GM20000 (cell line): ENCODE results near the gene CRB2.

ENCODE experiments used
- DNase-seq: peaks from one replicate; pipeline ENCODE4 v3.0.0; 2012; ENCODE audit warnings: low spot score
- CTCF ChIP-seq: IDR thresholded peaks from 2 replicates; pipeline ENCODE4 v1.5.1; 2012; ENCODE audit warnings: mild to moderate bottlenecking, control low read depth; ENCODE audit errors: extremely low read depth, missing control alignments

Gene CRB2

GRCh38 chr9:123399803-123400378 lies 43.9 kb downstream of the CRB2 start:
- DNase-seq = peak; percentile 50
- TF ChIP-seq CTCF = peak; percentile 34

- TF ChIP-seq CTCF = no peak
- no peak for DNase-seq
Measured at GRCh38 chr9:123400926-123401503, 45.0 kb downstream of the CRB2 start.

- DNase-seq = peak; percentile 61
- peak; percentile 30 for TF ChIP-seq CTCF
Measured at GRCh38 chr9:123401879-123402513, 46.0 kb downstream of the CRB2 start.

GRCh38 chr9:123402981-123403509 lies 47.0 kb downstream of the CRB2 start:
- no peak for TF ChIP-seq CTCF

GRCh38 chr9:123406016-123406415 lies 50.0 kb downstream of the CRB2 start:
- DNase-seq = no peak
- no peak for TF ChIP-seq CTCF

More at GRCh38 chr9:123402981-123403509, 47.0 kb downstream of the CRB2 start:
- DNase-seq = no peak

- no peak for DNase-seq
- no peak for TF ChIP-seq CTCF
Measured at GRCh38 chr9:123406691-123407216, 50.8 kb downstream of the CRB2 start.
